Endothelial cell of umbilical vein (primary cell): ENCODE data around the gene EDA. TPM values are rescaled to one million over a fixed set of nuclear protein-coding genes. Genes with fewer than 3 reads are reported as not detected.
A peak's percentile ranks its signal among the peaks of the same experiment; 100 is the strongest.

Experiments
- BruUV-seq: library from RNA; stranded (reverse); fragments of 400-500 nt; replicated peaks from 2 replicates; lab custom pipeline; 2021; lab: Mats Ljungman, UMichigan
- CTCF ChIA-PET: fragments of 300-600, 350-600 bp; sonication (Branson Sonifier 250); formaldehyde crosslinking; loops from one replicate; lab custom pipeline; 2021; ENCODE audit warnings: antibody characterized with exemption, inconsistent platforms; lab: Charles Lee
- POLR2A ChIA-PET: fragments of 300-600, 350-600 bp; sonication (Branson Sonifier 250); formaldehyde crosslinking; loops from one replicate; lab custom pipeline; 2021; ENCODE audit warnings: antibody characterized with exemption, inconsistent platforms; lab: Charles Lee
- DNase-seq: peaks from one replicate; pipeline ENCODE4 v3.0.0-alpha.2; 2011; ENCODE audit warnings: low read depth, low spot score
- FAIRE-seq: peaks from 2 replicates; lab custom pipeline; 2011; peaks lifted over from hg19 to GRCh38; lab: Jason Lieb, UNC
- H2AFZ ChIP-seq: 2 replicates; pipeline ENCODE4 v1.6.0; 2012; ENCODE audit warnings: low read depth, low read length, control low read depth, inconsistent platforms
- H3K27ac ChIP-seq: 2 replicates; pipeline ENCODE4 v1.5.1; 2011; ENCODE audit warnings: low read depth, mild to moderate bottlenecking, control low read depth, low read length, moderate library complexity; ENCODE audit not compliant: insufficient read depth
- H3K27me3 ChIP-seq, 2 experiments: 2 replicates each; pipeline versions ENCODE4 v1.6.0 to v1.6.1; 2011; ENCODE audit warnings: low read length in 2 of 2, mixed read lengths in 1 of 2; ENCODE audit not compliant: control insufficient read depth in 2 of 2, insufficient read depth in 2 of 2
- H3K36me3 ChIP-seq, 2 experiments: 2 replicates in 1 of 2; 3 replicates in 1 of 2; pipeline ENCODE4 v1.5.1; 2011; ENCODE audit warnings: low read length in 2 of 2, mild to moderate bottlenecking in 1 of 2, moderate library complexity in 1 of 2; ENCODE audit not compliant: control insufficient read depth in 2 of 2, insufficient read depth in 2 of 2; ENCODE audit errors: extremely low read depth in 1 of 2
- H3K4me1 ChIP-seq: 3 replicates; pipeline ENCODE4 v1.5.1; 2011; ENCODE audit warnings: mild to moderate bottlenecking, low read length; ENCODE audit not compliant: control insufficient read depth, insufficient read depth; ENCODE audit errors: extremely low read depth
- H3K4me2 ChIP-seq: 2 replicates; pipeline ENCODE4 v1.6.1; 2011; ENCODE audit warnings: low read length, control low read depth, mixed read lengths; ENCODE audit not compliant: insufficient read depth
- H3K4me3 ChIP-seq, 3 experiments: fragments of 200-600 bp in 1 of 3; sonication (generic), shearing (Covaris generic) in 1 of 3; replicated peaks in 1 of 3; 2 replicates each; pipeline ENCODE4 v1.5.1; 2011 to 2016; ENCODE audit warnings: control low read depth in 3 of 3, low read length in 3 of 3, mild to moderate bottlenecking in 2 of 3, inconsistent platforms in 1 of 3, low read depth in 1 of 3, moderate library complexity in 1 of 3; ENCODE audit not compliant: insufficient read depth in 1 of 3
- H3K79me2 ChIP-seq: 2 replicates; pipeline ENCODE4 v1.6.0; 2012; ENCODE audit warnings: low read length, inconsistent platforms; ENCODE audit not compliant: control insufficient read depth, insufficient read depth
- H3K9ac ChIP-seq: replicated peaks from 2 replicates; pipeline ENCODE3; 2011; ENCODE audit warnings: low read length, control low read depth; ENCODE audit not compliant: insufficient read depth; ENCODE audit errors: extremely low read depth
- H3K9me1 ChIP-seq: replicated peaks from 3 replicates; pipeline ENCODE4 v1.6.0; 2011; ENCODE audit warnings: mild to moderate bottlenecking, low read length; ENCODE audit not compliant: control insufficient read depth, insufficient read depth; ENCODE audit errors: extremely low read depth
- H3K9me3 ChIP-seq: replicated peaks from 2 replicates; pipeline ENCODE4 v1.5.1; 2012; ENCODE audit warnings: low read length, inconsistent platforms; ENCODE audit not compliant: control insufficient read depth, insufficient read depth
- H4K20me1 ChIP-seq: replicated peaks from 2 replicates; pipeline ENCODE3; 2011; ENCODE audit warnings: mild to moderate bottlenecking, low read length; ENCODE audit not compliant: control insufficient read depth, insufficient read depth; ENCODE audit errors: extremely low read depth
- CTCF ChIP-seq, 2 donors: IDR thresholded peaks; 1 replicate in 1 of 2; 2 replicates in 1 of 2; pipeline ENCODE4 v1.5.1; 2011; ENCODE audit warnings: low read length in 2 of 2, mild to moderate bottlenecking in 2 of 2, moderate library complexity in 2 of 2, control low read depth in 1 of 2, inconsistent platforms in 1 of 2, low read depth in 1 of 2; ENCODE audit not compliant: insufficient read depth in 1 of 2; ENCODE audit errors: extremely low read depth in 1 of 2
- EZH2 ChIP-seq: IDR thresholded peaks from 2 replicates; pipeline ENCODE4 v1.6.1; 2012; ENCODE audit warnings: borderline replicate concordance, low read depth, mild to moderate bottlenecking, moderate library complexity, low read length, inconsistent platforms; ENCODE audit not compliant: severe bottlenecking
- FOS ChIP-seq: IDR thresholded peaks from 2 replicates; pipeline ENCODE4 v1.6.1; 2011; ENCODE audit warnings: mild to moderate bottlenecking, low read length, moderate library complexity, borderline replicate concordance; ENCODE audit not compliant: insufficient read depth
- GATA2 ChIP-seq: IDR thresholded peaks from 2 replicates; pipeline ENCODE4 v1.7.0; 2011; ENCODE audit warnings: low read depth, mild to moderate bottlenecking, moderate library complexity, mixed read lengths, low read length; ENCODE audit not compliant: insufficient read length, insufficient read depth
- JUN ChIP-seq: IDR thresholded peaks from 2 replicates; pipeline ENCODE4 v1.6.1; 2011; ENCODE audit warnings: borderline replicate concordance, low read depth; ENCODE audit not compliant: insufficient read length, insufficient read depth
- MAX ChIP-seq: IDR thresholded peaks from 2 replicates; pipeline ENCODE4 v1.6.1; 2011; ENCODE audit not compliant: insufficient read depth, insufficient read length
- MYC ChIP-seq: IDR thresholded peaks from one replicate; pipeline ENCODE4 v1.6.1; 2011; ENCODE audit warnings: mild to moderate bottlenecking, low read depth, low read length
- POLR2A ChIP-seq: IDR thresholded peaks from 2 replicates; pipeline ENCODE4 v1.6.1; 2012; ENCODE audit warnings: low read depth, mild to moderate bottlenecking, control low read depth, low read length
- POLR2AphosphoS5 ChIP-seq: IDR thresholded peaks from 2 replicates; pipeline ENCODE4 v1.6.1; 2012; ENCODE audit warnings: low read depth, mild to moderate bottlenecking, control low read depth, low read length, moderate library complexity; ENCODE audit not compliant: insufficient read depth
- dilution Hi-C: fragments of 300-500 bp; cut with MboI; formaldehyde crosslinking; loops from one replicate; pipeline ENCODE4 v1.15.0; 2019; ENCODE audit warnings: low sequenced_read_pairs; ENCODE audit not compliant: extremely low pct_ligation_motif_present
- intact Hi-C: fragments of 100-400 bp; cut with micrococcal nuclease; formaldehyde crosslinking; loops from one replicate; pipeline ENCODE4 v1.10.0; 2022
- polyA plus RNA-seq, 4 experiments: library from polyadenylated mRNA; depleted of rRNA in 3 of 4; stranded (reverse) in 3 of 4; unstranded in 1 of 4; fragments of >200 nt; gene quantifications; 2 replicates each; pipeline versions ENCODE4 v1.2.1 to v1.2.3, GENCODE V29; 2011 to 2012; ENCODE audit warnings: missing spikeins in 1 of 4
- total RNA-seq: library from RNA; stranded (reverse); gene quantifications from 2 replicates; pipeline ENCODE4 v1.2.3, GENCODE V29; 2021

The EDA gene
- total and polyA plus RNA-seq, 2 donors (not counting 3 experiments of a cell fraction or from before 2014, with no cell fraction given) = 0.37 to 1.2 TPM

GRCh38 chrX:69808375-69808774 is 192.5 kb downstream of the EDA start:
- H3K9ac ChIP-seq = no peak overlapping the region
- FAIRE-seq (peak; percentile 47), DNase-seq (no peak)
- TF ChIP-seq POLR2AphosphoS5 (no peak), MYC (no peak), EZH2 (no peak), GATA2 (no peak), MAX (no peak), CTCF (IDR thresholded peaks at IDR 0.05; ENCODE audit: extremely low read depth in 1 of 2, insufficient read depth in 1 of 2, low read depth in 1 of 2, low read length in 2 of 2) (no peak), JUN (no peak), FOS (no peak), POLR2A (no peak)
- dilution Hi-C loops = no loop called here
- ChIA-PET POLR2A (no interaction called here), CTCF (no interaction called here)
- H3K4me3 ChIP-seq = no peak overlapping the region
- no peaks in the 10 kb centered on the region for H3K27me3 ChIP-seq
- no peaks in the 10 kb centered on the region for H3K36me3 ChIP-seq
- no peak overlapping the region for H3K27ac ChIP-seq
- H3K4me1 ChIP-seq = no peaks in the 10 kb centered on the region
- H4K20me1 ChIP-seq = no peaks in the 10 kb centered on the region
- no TSS peak for BruUV-seq
- H3K9me3 ChIP-seq = no peaks in the 10 kb centered on the region
- H3K4me2 ChIP-seq = no peak overlapping the region
- no peaks in the 10 kb centered on the region for H3K9me1 ChIP-seq
- H2AFZ ChIP-seq = no peak overlapping the region
- intact Hi-C loops = no loop called here
- H3K79me2 ChIP-seq = no peaks in the 10 kb centered on the region
